Colonic mucosa (tissue), 4 donors: ENCODE measurements around the gene LAGE3. TPM values are rescaled to one million over a fixed set of nuclear protein-coding genes. Genes with fewer than 3 reads are reported as not detected.

Experiments
- DNase-seq: peaks from one replicate; pipeline ENCODE4 v3.0.0-alpha.2; 2020
- H3K27ac ChIP-seq: fragments of 200-600 bp; one replicate; pipeline ENCODE4 v1.8.0; 2021
- H3K27me3 ChIP-seq: fragments of 200-600 bp; one replicate; pipeline ENCODE4 v1.8.0; 2021
- H3K36me3 ChIP-seq: fragments of 200-600 bp; one replicate; pipeline ENCODE4 v1.8.0; 2021
- H3K4me1 ChIP-seq: fragments of 200-600 bp; one replicate; pipeline ENCODE4 v1.8.0; 2021; ENCODE audit warnings: mild to moderate bottlenecking
- H3K4me3 ChIP-seq: fragments of 200-600 bp; one replicate; pipeline ENCODE4 v1.8.0; 2021
- H3K9ac ChIP-seq, 2 donors: one replicate each; pipeline ENCODE4 v1.7.0; 2013; ENCODE audit warnings: control low read depth in 2 of 2, low read depth in 2 of 2, low read length in 2 of 2
- H3K9me3 ChIP-seq: fragments of 200-600 bp; one replicate; pipeline ENCODE4 v1.8.0; 2021
- intact Hi-C: fragments of 100-400 bp; cut with DNase I; formaldehyde crosslinking; loops from one replicate; pipeline ENCODE4 v1.14.1; 2022
- total RNA-seq, 2 donors: library from RNA; stranded (reverse); fragmentation: NEBNext Ultra II Directional in 1 of 2; extraction: Animal tissue kit (Norgen Biotek cat#: 25700) in 1 of 2; gene quantifications; one replicate each; pipeline ENCODE4 v1.2.1, GENCODE V29; 2021
- TF ChIP-seq, protein P1 (sequence below): fragments of 200-600 bp; IDR thresholded peaks from one replicate; pipeline ENCODE4 v1.8.0; 2022; ENCODE audit warnings: antibody characterized with exemption, mild to moderate bottlenecking
- donor health status: healthy.
- donor health status: DM: no; HTN: no; CAD: no.
- donor health status: DM: no; HTN: no; CAD: no.

LAGE3 gene
- total RNA-seq, 2 donors from 2014 or later: 10.0 to 35.3 TPM

DNA sequence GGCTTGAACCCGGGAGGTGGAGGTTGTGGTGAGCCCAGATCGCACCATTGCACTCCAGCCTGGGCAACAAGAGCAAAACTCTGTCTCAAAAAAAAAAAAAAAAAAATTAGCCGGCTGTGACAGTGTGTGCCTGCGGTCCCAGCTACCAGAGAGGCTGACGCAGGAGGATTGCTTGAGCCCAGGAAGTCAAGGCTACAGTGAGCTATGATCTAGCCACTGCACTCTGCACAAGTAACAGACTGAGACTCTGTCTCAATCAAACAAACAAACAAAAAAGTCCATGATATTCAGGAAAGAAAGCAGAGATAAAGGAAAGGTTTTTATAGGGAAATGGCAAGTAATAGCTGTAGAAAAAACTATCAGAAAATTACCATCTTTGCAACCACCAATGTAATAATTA, 2.1 kb upstream of the LAGE3 start:
- no peaks in the 10 kb centered on the region for H3K27me3 ChIP-seq
- no peaks in the 10 kb centered on the region for H3K36me3 ChIP-seq
- intact Hi-C loops: no loop called here
- TF ChIP-seq, protein P1, sequence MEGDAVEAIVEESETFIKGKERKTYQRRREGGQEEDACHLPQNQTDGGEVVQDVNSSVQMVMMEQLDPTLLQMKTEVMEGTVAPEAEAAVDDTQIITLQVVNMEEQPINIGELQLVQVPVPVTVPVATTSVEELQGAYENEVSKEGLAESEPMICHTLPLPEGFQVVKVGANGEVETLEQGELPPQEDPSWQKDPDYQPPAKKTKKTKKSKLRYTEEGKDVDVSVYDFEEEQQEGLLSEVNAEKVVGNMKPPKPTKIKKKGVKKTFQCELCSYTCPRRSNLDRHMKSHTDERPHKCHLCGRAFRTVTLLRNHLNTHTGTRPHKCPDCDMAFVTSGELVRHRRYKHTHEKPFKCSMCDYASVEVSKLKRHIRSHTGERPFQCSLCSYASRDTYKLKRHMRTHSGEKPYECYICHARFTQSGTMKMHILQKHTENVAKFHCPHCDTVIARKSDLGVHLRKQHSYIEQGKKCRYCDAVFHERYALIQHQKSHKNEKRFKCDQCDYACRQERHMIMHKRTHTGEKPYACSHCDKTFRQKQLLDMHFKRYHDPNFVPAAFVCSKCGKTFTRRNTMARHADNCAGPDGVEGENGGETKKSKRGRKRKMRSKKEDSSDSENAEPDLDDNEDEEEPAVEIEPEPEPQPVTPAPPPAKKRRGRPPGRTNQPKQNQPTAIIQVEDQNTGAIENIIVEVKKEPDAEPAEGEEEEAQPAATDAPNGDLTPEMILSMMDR: no peak
- no peaks in the 10 kb centered on the region for H3K9me3 ChIP-seq
- DNase-seq: no peak
- H3K4me1 ChIP-seq: no peaks in the 10 kb centered on the region
- H3K4me3 ChIP-seq: no peak overlapping the region
- H3K27ac ChIP-seq: no peak overlapping the region
- no peak overlapping the region for H3K9ac ChIP-seq

DNA sequence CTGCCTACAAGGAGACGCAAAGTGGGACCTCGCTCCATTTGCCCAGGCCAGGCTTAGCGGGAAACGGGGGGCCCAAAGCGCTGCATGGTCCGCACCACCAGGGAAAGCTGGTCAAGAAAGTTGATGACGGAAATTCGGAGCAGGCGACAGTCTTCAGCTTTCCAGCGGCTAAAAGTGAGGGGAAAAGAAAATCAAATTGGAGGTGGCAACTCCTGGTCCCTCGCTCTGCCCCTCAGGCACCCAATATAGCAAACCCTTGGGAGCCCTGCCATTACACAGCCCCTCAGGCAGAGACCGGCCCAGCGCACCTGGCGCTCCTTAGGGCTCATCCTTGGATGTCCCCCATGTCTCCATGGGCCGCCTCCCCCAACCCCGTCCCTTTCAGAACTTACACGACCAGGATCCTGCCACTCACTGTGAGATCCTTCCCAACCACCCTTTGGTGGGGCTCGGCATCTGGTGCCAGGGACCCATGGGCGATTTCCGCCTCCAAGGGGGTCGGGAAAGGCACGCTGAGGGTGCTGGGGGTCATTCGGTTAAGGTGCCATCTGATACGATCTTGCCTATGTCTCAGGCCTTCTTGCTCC, 1.1 kb downstream of the LAGE3 start:
- Histone ChIP-seq H3K9ac (peak overlapping the region; percentile 44 to 56), H3K4me3 (peak overlapping the region; percentile 22), H3K4me1 (no peaks in the 10 kb centered on the region), H3K27me3 (no peaks in the 10 kb centered on the region), H3K9me3 (no peaks in the 10 kb centered on the region), H3K27ac (no peak overlapping the region), H3K36me3 (no peaks in the 10 kb centered on the region)
- TF ChIP-seq, protein P1: no peak
- intact Hi-C loops: no loop called here
- DNase-seq: peak; percentile 22

DNA sequence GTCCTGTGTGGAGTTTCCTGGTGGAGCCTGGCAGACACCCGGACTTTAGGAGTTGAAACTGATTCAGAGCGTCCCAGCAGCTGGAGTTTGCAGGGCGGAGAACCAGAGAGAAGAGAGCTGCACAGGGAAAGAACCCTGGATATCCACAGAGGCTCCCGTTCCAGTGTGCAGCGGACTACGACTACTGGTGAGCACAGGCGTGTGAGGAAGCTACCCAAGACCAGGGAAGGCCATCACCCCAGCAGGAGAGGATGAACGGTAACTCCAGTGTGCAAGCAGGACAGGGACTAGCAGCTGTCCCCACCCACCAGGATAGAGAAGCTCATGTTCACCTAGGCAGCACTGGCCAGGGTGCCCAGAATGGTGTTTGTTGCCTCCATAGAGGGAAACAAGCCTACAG, 2.3 kb downstream of the LAGE3 start:
- H3K36me3 ChIP-seq: no peaks in the 10 kb centered on the region
- DNase-seq: no peak
- TF ChIP-seq, protein P1: no peak
- intact Hi-C loops: no loop called here
- no peaks in the 10 kb centered on the region for H3K27me3 ChIP-seq
- H3K27ac ChIP-seq: no peak overlapping the region
- no peaks in the 10 kb centered on the region for H3K4me1 ChIP-seq
- H3K9ac ChIP-seq: no peak overlapping the region
- no peak overlapping the region for H3K4me3 ChIP-seq
- H3K9me3 ChIP-seq: no peaks in the 10 kb centered on the region

DNA sequence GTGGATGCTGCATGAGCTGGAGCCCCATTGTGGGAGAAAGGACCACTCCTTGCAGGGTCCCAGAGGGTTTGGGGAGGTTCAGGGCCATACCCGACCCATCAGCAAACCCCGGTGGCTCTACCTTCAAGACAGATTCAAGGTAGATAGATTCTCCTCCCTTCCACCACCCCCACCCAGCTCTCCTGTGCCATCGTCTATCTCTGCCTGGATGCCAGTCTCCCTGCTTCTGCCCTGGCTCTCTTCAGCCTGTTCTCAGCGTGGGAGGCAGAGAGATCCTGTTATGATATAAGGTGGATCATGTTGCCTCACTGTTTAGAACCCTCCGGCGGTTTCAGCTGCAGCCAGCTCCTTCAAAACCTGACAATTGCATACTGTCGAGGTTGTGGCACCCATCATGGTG, 5.4 kb downstream of the LAGE3 start:
- Histone ChIP-seq H3K4me3 (no peak overlapping the region), H3K27ac (no peak overlapping the region), H3K9me3 (no peaks in the 10 kb centered on the region), H3K36me3 (no peaks in the 10 kb centered on the region), H3K27me3 (no peaks in the 10 kb centered on the region), H3K4me1 (no peaks in the 10 kb centered on the region), H3K9ac (no peak overlapping the region)
- TF ChIP-seq, protein P1: no peak
- intact Hi-C loops: no loop called here
- no peak for DNase-seq

DNA sequence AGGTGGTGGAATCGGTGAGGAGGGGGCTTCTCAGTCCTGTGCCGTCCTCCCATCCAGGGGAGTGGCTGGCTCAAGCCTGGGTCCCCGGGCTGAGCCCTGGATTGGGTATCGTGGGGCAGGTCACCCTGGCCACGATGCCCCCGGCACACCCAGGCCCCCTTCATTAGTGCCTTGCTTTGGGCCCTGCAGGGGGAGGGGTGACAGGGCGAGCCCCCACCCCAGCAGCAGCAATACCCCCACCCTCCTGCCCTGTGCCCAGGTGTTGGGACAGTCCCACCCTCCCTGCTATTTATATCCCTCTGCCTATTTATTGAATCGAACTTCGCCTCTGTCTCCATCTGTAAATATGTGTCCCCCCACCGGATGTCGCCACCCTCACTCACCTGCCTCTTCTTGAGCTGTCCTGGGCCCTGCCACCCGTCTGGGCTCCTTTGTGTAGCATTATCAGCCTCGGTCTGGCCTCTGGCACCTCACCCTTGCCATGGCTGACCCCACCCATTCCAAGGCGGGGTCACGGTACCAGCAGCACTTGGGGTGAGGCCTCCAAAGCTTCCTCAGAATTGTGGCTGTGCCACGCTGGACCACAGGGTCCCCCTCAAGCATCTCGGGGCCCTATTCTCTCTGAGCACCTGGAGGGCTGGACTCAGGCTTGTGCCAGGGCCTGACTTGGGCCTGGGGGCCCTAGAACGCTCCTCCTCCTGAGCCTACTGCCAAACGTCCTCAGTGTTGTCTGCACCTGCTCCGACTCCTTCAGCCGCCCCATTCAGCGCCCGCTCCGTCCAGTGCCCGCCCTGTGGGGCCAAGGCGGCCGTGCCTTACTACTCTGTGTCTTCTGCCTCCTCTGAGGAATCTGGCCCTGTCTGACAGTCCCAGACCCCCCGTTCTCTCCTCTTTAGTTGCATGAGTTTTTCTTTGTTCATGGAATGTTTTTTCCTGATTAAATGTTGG, 6.1 kb downstream of the LAGE3 start:
- DNase-seq: no peak
- Histone ChIP-seq H3K9ac (no peak overlapping the region), H3K4me1 (no peaks in the 10 kb centered on the region), H3K27ac (no peak overlapping the region), H3K4me3 (no peak overlapping the region), H3K9me3 (no peaks in the 10 kb centered on the region), H3K27me3 (no peaks in the 10 kb centered on the region), H3K36me3 (no peaks in the 10 kb centered on the region)
- intact Hi-C loops: no loop called here
- TF ChIP-seq, protein P1: no peak
